Testis (tissue), 3 donors: ENCODE measurements around the gene C1orf198. TPM values are rescaled to one million over a fixed set of nuclear protein-coding genes. Genes with fewer than 3 reads are reported as not detected.

Experiments used
- DNase-seq: peaks from one replicate; pipeline ENCODE4 v3.0.0-alpha.2; 2019
- H3K27ac ChIP-seq, 2 donors: fragments of 200-600 bp; sonication (generic); one replicate each; pipeline ENCODE4 v1.5.1; 2019
- H3K27me3 ChIP-seq: fragments of 200-600 bp; sonication (generic); one replicate; pipeline ENCODE4 v1.5.1; 2019
- H3K36me3 ChIP-seq: fragments of 200-600 bp; sonication (generic); one replicate; pipeline ENCODE4 v1.5.1; 2017; ENCODE audit warnings: low read depth; ENCODE audit errors: missing control alignments
- H3K4me1 ChIP-seq: fragments of 200-600 bp; sonication (generic); one replicate; pipeline ENCODE4 v1.5.1; 2019
- H3K4me3 ChIP-seq, 2 donors: fragments of 200-600 bp; sonication (generic); one replicate each; pipeline ENCODE4 v1.5.1; 2017 to 2019
- H3K9me3 ChIP-seq: fragments of 200-600 bp; sonication (generic); one replicate; pipeline ENCODE4 v1.5.1; 2017
- CTCF ChIP-seq, 3 experiments: fragments of 450-650 bp in 2 of 3; fragments of 200-600 bp in 1 of 3; sonication (generic) in 1 of 3; IDR thresholded peaks; one replicate each; pipeline ENCODE4 v1.5.1; 2016 to 2019; ENCODE audit warnings: antibody characterized with exemption in 3 of 3, mild to moderate bottlenecking in 2 of 3, moderate library complexity in 1 of 3
- POLR2A ChIP-seq: fragments of 450-650 bp; IDR thresholded peaks from one replicate; pipeline ENCODE4 v1.6.1; 2017; ENCODE audit warnings: antibody characterized with exemption, mild to moderate bottlenecking, moderate library complexity
- WGBS, 2 donors: methylation state at CpG; one replicate each; pipeline ENCODE4 v1.1.5; 2018; 5-methylcytosine and 5-hydroxymethylcytosine counted together
- intact Hi-C: fragments of 100-400 bp; cut with DNase I; formaldehyde crosslinking; loops from one replicate; pipeline ENCODE4 v1.15.1; 2023; ENCODE audit warnings: low total_unique reads
- polyA plus RNA-seq: library from polyadenylated mRNA; stranded (reverse); fragments of 350-450 nt; fragmentation: Illumina TruSeq; extraction: RNeasy Lipid Tissue Mini Kit (QIAGEN cat#74804); gene quantifications from one replicate; pipeline ENCODE4 v1.2.3, GENCODE V29; 2014; ENCODE audit warnings: low read depth, low replicate concordance; ENCODE audit not compliant: insufficient read depth
- total RNA-seq, 2 donors: library from RNA; depleted of rRNA; stranded (reverse); fragments of >200 nt; gene quantifications; one replicate each; pipeline ENCODE4 v1.2.3, GENCODE V29; 2016

Gene C1orf198
- total and polyA plus RNA-seq, 3 donors from 2014 or later, result 14.6 to 26.6 (median 20.2) TPM

GRCh38 chr1:230819976-230820375 lies 48.3 kb downstream of the C1orf198 start:
- DNase-seq, result no peak
- WGBS, 2 donors, result 93 to 96% methylated on average over 4 of the region's 4 CpGs
- no peak overlapping the region for H3K4me3 ChIP-seq

GRCh38 chr1:230818901-230819300 lies 49.4 kb downstream of the C1orf198 start:
- intact Hi-C loops, result no loop called here
- WGBS, 2 donors, result 83 to 89% methylated on average over 6 of the region's 6 CpGs
- no peak overlapping the region for H3K4me3 ChIP-seq

More at GRCh38 chr1:230819976-230820375, 48.3 kb downstream of the C1orf198 start:
- no peak overlapping the region for H3K27ac ChIP-seq
- intact Hi-C loops, result no loop called here
- TF ChIP-seq POLR2A, result no peak
- no peak for TF ChIP-seq CTCF (IDR thresholded peaks at IDR 0.05)
- H3K36me3 ChIP-seq, result no peaks in the 10 kb centered on the region
- peaks cover 7% of the 10 kb centered on the region for H3K4me1 ChIP-seq
- no peaks in the 10 kb centered on the region for H3K9me3 ChIP-seq
- no peaks in the 10 kb centered on the region for H3K27me3 ChIP-seq

GRCh38 chr1:230818367-230818766 lies 50.0 kb downstream of the C1orf198 start:
- H3K4me3 ChIP-seq, result no peak overlapping the region
- no peak for TF ChIP-seq POLR2A
- TF ChIP-seq CTCF (IDR thresholded peaks at IDR 0.05), result no peak
- no peaks in the 10 kb centered on the region for H3K27me3 ChIP-seq
- 57 to 58% methylated on average over 1 of the region's 1 CpG for WGBS, 2 donors
- no peaks in the 10 kb centered on the region for H3K4me1 ChIP-seq
- intact Hi-C loops, result no loop called here
- H3K36me3 ChIP-seq, result no peaks in the 10 kb centered on the region
- H3K9me3 ChIP-seq, result no peaks in the 10 kb centered on the region
- no peak for DNase-seq
- H3K27ac ChIP-seq, result no peak overlapping the region

More at GRCh38 chr1:230818901-230819300, 49.4 kb downstream of the C1orf198 start:
- no peak overlapping the region for H3K27ac ChIP-seq
- TF ChIP-seq CTCF (IDR thresholded peaks at IDR 0.05) (no peak), POLR2A (no peak)
- H3K4me1 ChIP-seq, result peaks cover 2% of the 10 kb centered on the region
- H3K27me3 ChIP-seq, result no peaks in the 10 kb centered on the region
- H3K9me3 ChIP-seq, result no peaks in the 10 kb centered on the region
- H3K36me3 ChIP-seq, result no peaks in the 10 kb centered on the region
- no peak for DNase-seq

GRCh38 chr1:230816018-230816417 lies 52.3 kb downstream of the C1orf198 start:
- Histone ChIP-seq H3K27me3 (no peaks in the 10 kb centered on the region), H3K4me3 (no peak overlapping the region), H3K27ac (no peak overlapping the region), H3K9me3 (no peaks in the 10 kb centered on the region), H3K36me3 (no peaks in the 10 kb centered on the region), H3K4me1 (no peaks in the 10 kb centered on the region)
- intact Hi-C loops, result no loop called here
- DNase-seq, result no peak
- no peak for TF ChIP-seq CTCF (IDR thresholded peaks at IDR 0.05)

GRCh38 chr1:230814949-230815692 lies 53.2 kb downstream of the C1orf198 start:
- no peak for DNase-seq

More at GRCh38 chr1:230814949-230815692, 53.2 kb downstream of the C1orf198 start:
- no peaks in the 10 kb centered on the region for H3K36me3 ChIP-seq
- no peak overlapping the region for H3K4me3 ChIP-seq
- no peaks in the 10 kb centered on the region for H3K9me3 ChIP-seq
- 50 to 77% methylated on average over 3 of the region's 3 CpGs for WGBS, 2 donors
- H3K4me1 ChIP-seq, result no peaks in the 10 kb centered on the region
- no peaks in the 10 kb centered on the region for H3K27me3 ChIP-seq
- TF ChIP-seq CTCF (IDR thresholded peaks at IDR 0.05) (no peak), POLR2A (no peak)
- H3K27ac ChIP-seq, result no peak overlapping the region
- intact Hi-C loops, result no loop called here
